ENCODE results near the gene ARMH3. TPM values are rescaled to one million over a fixed set of nuclear protein-coding genes. Genes with fewer than 3 reads are reported as not detected.

ARMH3 gene
- total and polyA plus RNA-seq, 7 experiments from 2014 or later = 19.7 to 34.0 (median 27.6) TPM

GRCh38 chr10:101887775-101888174 lies 168.2 kb downstream of the ARMH3 start:
- Histone ChIP-seq H3K9me3 (ENCODE audit: control insufficient read depth in 2 of 3, low read length in 3 of 3) (no peaks in the 10 kb centered on the region), H3K36me3 (ENCODE audit: control insufficient read depth in 2 of 3, insufficient read depth in 3 of 3, low read length in 3 of 3) (peaks cover 0 to 8% (median 0%) of the 10 kb centered on the region in 3 experiments), H3K27ac (ENCODE audit: low read depth, low read length) (no peak overlapping the region), H3K27me3 (ENCODE audit: control insufficient read depth in 2 of 2, insufficient read depth in 2 of 2, low read length in 2 of 2) (no peaks in the 10 kb centered on the region), H3K4me1 (ENCODE audit: control insufficient read depth in 2 of 2, insufficient read depth in 2 of 2, low read length in 2 of 2) (no peaks in the 10 kb centered on the region), H3K4me3 (ENCODE audit: low read length) (no peak overlapping the region)
- Mint-ChIP-seq H3K36me3 (peaks cover 5 to 23% (median 11%) of the 10 kb centered on the region in 5 donors), H3K4me1 (peaks cover 0 to 6% (median 2%) of the 10 kb centered on the region in 7 donors), H3K27me3 (no peaks in the 10 kb centered on the region), H3K4me3 (no peak overlapping the region), H3K9me3 (no peaks in the 10 kb centered on the region), H3K27ac (no peak overlapping the region)
- intact Hi-C loops (cut with micrococcal nuclease) = loop anchor here in 1 of 2 donors (5.0 kb wide), 1 partner anchor 45 kb away; the partner anchor contains the start of gene KCNIP2
- ChIA-PET CTCF (interaction anchor here (0.9 to 1.9 kb wide), 2 partner anchors 11 to 185 kb away, joined by 4 read pairs; no protein-coding TSS in a partner anchor), POLR2A (no interaction called here)
- no peak for ATAC-seq
- DNase-seq = no peak

- CTCF ChIA-PET = interaction anchor here (0.6 to 1.6 kb wide), 2 partner anchors 123 to 1866 kb away, joined by 3 to 5 read pairs; no protein-coding TSS in a partner anchor
- no peaks in the 10 kb centered on the region for H3K4me1 ChIP-seq (ENCODE audit: control insufficient read depth in 2 of 2, insufficient read depth in 2 of 2, low read length in 2 of 2)
Measured at GRCh38 chr10:101886521-101887312, 169.3 kb downstream of the ARMH3 start.

GRCh38 chr10:101881036-101881774 lies 174.8 kb downstream of the ARMH3 start:
- no peaks in the 10 kb centered on the region for H3K9me3 Mint-ChIP-seq
- intact Hi-C loops (cut with micrococcal nuclease) = no loop called here
- Histone ChIP-seq H3K27me3 (ENCODE audit: control insufficient read depth in 2 of 2, insufficient read depth in 2 of 2, low read length in 2 of 2) (no peaks in the 10 kb centered on the region), H3K4me3 (ENCODE audit: low read length) (no peak overlapping the region), H3K27ac (ENCODE audit: low read depth, low read length) (no peak overlapping the region), H3K36me3 (ENCODE audit: control insufficient read depth in 2 of 3, insufficient read depth in 3 of 3, low read length in 3 of 3) (peaks cover 0 to 8% (median 0%) of the 10 kb centered on the region in 3 experiments), H3K9me3 (ENCODE audit: control insufficient read depth in 2 of 3, low read length in 3 of 3) (no peaks in the 10 kb centered on the region), H3K4me1 (ENCODE audit: control insufficient read depth in 2 of 2, insufficient read depth in 2 of 2, low read length in 2 of 2) (no peaks in the 10 kb centered on the region)
- ATAC-seq = no peak
- H3K36me3 Mint-ChIP-seq = peaks cover 3 to 31% (median 9%) of the 10 kb centered on the region in 5 donors
- ChIA-PET POLR2A (no interaction called here), CTCF (interaction anchor here (1.2 kb wide), 1 partner anchor 129 kb away, joined by 3 read pairs; no protein-coding TSS in a partner anchor)
- no peaks in the 10 kb centered on the region for H3K27me3 Mint-ChIP-seq
- H3K4me3 Mint-ChIP-seq = no peak overlapping the region
- H3K4me1 Mint-ChIP-seq = peaks cover 3 to 12% (median 4%) of the 10 kb centered on the region in 7 donors
- no peak for DNase-seq
- no peak overlapping the region for H3K27ac Mint-ChIP-seq

More at GRCh38 chr10:101886521-101887312, 169.3 kb downstream of the ARMH3 start:
- Histone ChIP-seq H3K4me3 (ENCODE audit: low read length) (no peak overlapping the region), H3K9me3 (ENCODE audit: control insufficient read depth in 2 of 3, low read length in 3 of 3) (no peaks in the 10 kb centered on the region), H3K36me3 (ENCODE audit: control insufficient read depth in 2 of 3, insufficient read depth in 3 of 3, low read length in 3 of 3) (peaks cover 0 to 8% (median 0%) of the 10 kb centered on the region in 3 experiments), H3K27ac (ENCODE audit: low read depth, low read length) (no peak overlapping the region), H3K27me3 (ENCODE audit: control insufficient read depth in 2 of 2, insufficient read depth in 2 of 2, low read length in 2 of 2) (no peaks in the 10 kb centered on the region)
- H3K27me3 Mint-ChIP-seq = no peaks in the 10 kb centered on the region
- no peak overlapping the region for H3K4me3 Mint-ChIP-seq
- H3K4me1 Mint-ChIP-seq = peaks cover 0 to 6% (median 2%) of the 10 kb centered on the region in 7 donors
- H3K9me3 Mint-ChIP-seq = no peaks in the 10 kb centered on the region
- intact Hi-C loops (cut with micrococcal nuclease) = loop anchor here in 1 of 2 donors (5.0 kb wide), 1 partner anchor 44 kb away; the partner anchor contains the start of gene KCNIP2
- POLR2A ChIA-PET = no interaction called here
- no peak overlapping the region for H3K27ac Mint-ChIP-seq
- no peak for DNase-seq
- peaks cover 5 to 26% (median 11%) of the 10 kb centered on the region in 5 donors for H3K36me3 Mint-ChIP-seq
- ATAC-seq = no peak

GRCh38 chr10:101880232-101880573 lies 175.8 kb downstream of the ARMH3 start:
- H3K27me3 ChIP-seq (ENCODE audit: control insufficient read depth in 2 of 2, insufficient read depth in 2 of 2, low read length in 2 of 2) = no peaks in the 10 kb centered on the region
- no peak for DNase-seq
- intact Hi-C loops (cut with micrococcal nuclease) = no loop called here
- Mint-ChIP-seq H3K36me3 (peaks cover 3 to 27% (median 4%) of the 10 kb centered on the region in 5 donors), H3K9me3 (no peaks in the 10 kb centered on the region), H3K27me3 (no peaks in the 10 kb centered on the region), H3K4me1 (peaks cover 8 to 19% (median 11%) of the 10 kb centered on the region in 7 donors), H3K27ac (peak overlapping the region in 2 of 9 donors; percentile 38 to 41), H3K4me3 (no peak overlapping the region)
- no peak overlapping the region for H3K4me3 ChIP-seq (ENCODE audit: low read length)
- POLR2A ChIA-PET = no interaction called here
- H3K27ac ChIP-seq (ENCODE audit: low read depth, low read length) = no peak overlapping the region
- H3K4me1 ChIP-seq (ENCODE audit: control insufficient read depth in 2 of 2, insufficient read depth in 2 of 2, low read length in 2 of 2) = no peaks in the 10 kb centered on the region
- H3K36me3 ChIP-seq (ENCODE audit: control insufficient read depth in 2 of 3, insufficient read depth in 3 of 3, low read length in 3 of 3) = peaks cover 0 to 8% (median 0%) of the 10 kb centered on the region in 3 experiments
- no peaks in the 10 kb centered on the region for H3K9me3 ChIP-seq (ENCODE audit: control insufficient read depth in 2 of 3, low read length in 3 of 3)
- CTCF ChIA-PET = interaction anchor here (1.2 kb wide), 1 partner anchor 130 kb away, joined by 3 read pairs; no protein-coding TSS in a partner anchor
- ATAC-seq = no peak

- Histone ChIP-seq H3K4me3 (ENCODE audit: low read length) (no peak overlapping the region), H3K9me3 (ENCODE audit: control insufficient read depth in 2 of 3, low read length in 3 of 3) (no peaks in the 10 kb centered on the region), H3K36me3 (ENCODE audit: control insufficient read depth in 2 of 3, insufficient read depth in 3 of 3, low read length in 3 of 3) (peaks cover 0 to 8% (median 0%) of the 10 kb centered on the region in 3 experiments), H3K27me3 (ENCODE audit: control insufficient read depth in 2 of 2, insufficient read depth in 2 of 2, low read length in 2 of 2) (no peaks in the 10 kb centered on the region), H3K27ac (ENCODE audit: low read depth, low read length) (no peak overlapping the region), H3K4me1 (ENCODE audit: control insufficient read depth in 2 of 2, insufficient read depth in 2 of 2, low read length in 2 of 2) (no peaks in the 10 kb centered on the region)
- Mint-ChIP-seq H3K4me3 (no peak overlapping the region), H3K36me3 (peaks cover 0 to 29% (median 4%) of the 10 kb centered on the region in 5 donors), H3K9me3 (no peaks in the 10 kb centered on the region), H3K27ac (no peak overlapping the region), H3K4me1 (peaks cover 8 to 21% (median 14%) of the 10 kb centered on the region in 7 donors), H3K27me3 (no peaks in the 10 kb centered on the region)
- intact Hi-C loops (cut with micrococcal nuclease) = no loop called here
- ATAC-seq = no peak
- POLR2A ChIA-PET = no interaction called here
- DNase-seq = no peak
- CTCF ChIA-PET = interaction anchor here (0.6 to 1.2 kb wide), 2 partner anchors 131 to 1977 kb away, joined by 3 read pairs; no protein-coding TSS in a partner anchor
Measured at GRCh38 chr10:101879456-101880231, 176.3 kb downstream of the ARMH3 start.

GRCh38 chr10:101878869-101879268 lies 177.1 kb downstream of the ARMH3 start:
- Mint-ChIP-seq H3K36me3 (peaks cover 0 to 32% (median 4%) of the 10 kb centered on the region in 5 donors), H3K27me3 (no peaks in the 10 kb centered on the region), H3K4me3 (no peak overlapping the region), H3K4me1 (peaks cover 8 to 21% (median 15%) of the 10 kb centered on the region in 7 donors), H3K27ac (peak overlapping the region in 1 of 9 donors; percentile 38), H3K9me3 (no peaks in the 10 kb centered on the region)
- Histone ChIP-seq H3K27me3 (ENCODE audit: control insufficient read depth in 2 of 2, insufficient read depth in 2 of 2, low read length in 2 of 2) (no peaks in the 10 kb centered on the region), H3K4me1 (ENCODE audit: control insufficient read depth in 2 of 2, insufficient read depth in 2 of 2, low read length in 2 of 2) (no peaks in the 10 kb centered on the region), H3K4me3 (ENCODE audit: low read length) (no peak overlapping the region), H3K36me3 (ENCODE audit: control insufficient read depth in 2 of 3, insufficient read depth in 3 of 3, low read length in 3 of 3) (peaks cover 0 to 8% (median 0%) of the 10 kb centered on the region in 3 experiments), H3K9me3 (ENCODE audit: control insufficient read depth in 2 of 3, low read length in 3 of 3) (no peaks in the 10 kb centered on the region), H3K27ac (ENCODE audit: low read depth, low read length) (no peak overlapping the region)
- ATAC-seq (no peak), DNase-seq (no peak)
- ChIA-PET POLR2A (no interaction called here), CTCF (interaction anchor here (0.6 kb wide), 1 partner anchor 1978 kb away, joined by 3 read pairs; no protein-coding TSS in a partner anchor)
- intact Hi-C loops (cut with micrococcal nuclease) = no loop called here
